GM18868 (cell line): Measurements from ENCODE around the gene ETFA.
A peak's percentile ranks its signal among the peaks of the same experiment; 100 is the strongest.

Source experiments
- ATAC-seq: cut with Tn5 transposase; IDR thresholded peaks from one replicate; pipeline ENCODE4 v1.9.1; 2021; ENCODE audit warnings: mild to moderate bottlenecking, moderate library complexity; ENCODE audit not compliant: unreplicated experiment

Gene ETFA

DNA sequence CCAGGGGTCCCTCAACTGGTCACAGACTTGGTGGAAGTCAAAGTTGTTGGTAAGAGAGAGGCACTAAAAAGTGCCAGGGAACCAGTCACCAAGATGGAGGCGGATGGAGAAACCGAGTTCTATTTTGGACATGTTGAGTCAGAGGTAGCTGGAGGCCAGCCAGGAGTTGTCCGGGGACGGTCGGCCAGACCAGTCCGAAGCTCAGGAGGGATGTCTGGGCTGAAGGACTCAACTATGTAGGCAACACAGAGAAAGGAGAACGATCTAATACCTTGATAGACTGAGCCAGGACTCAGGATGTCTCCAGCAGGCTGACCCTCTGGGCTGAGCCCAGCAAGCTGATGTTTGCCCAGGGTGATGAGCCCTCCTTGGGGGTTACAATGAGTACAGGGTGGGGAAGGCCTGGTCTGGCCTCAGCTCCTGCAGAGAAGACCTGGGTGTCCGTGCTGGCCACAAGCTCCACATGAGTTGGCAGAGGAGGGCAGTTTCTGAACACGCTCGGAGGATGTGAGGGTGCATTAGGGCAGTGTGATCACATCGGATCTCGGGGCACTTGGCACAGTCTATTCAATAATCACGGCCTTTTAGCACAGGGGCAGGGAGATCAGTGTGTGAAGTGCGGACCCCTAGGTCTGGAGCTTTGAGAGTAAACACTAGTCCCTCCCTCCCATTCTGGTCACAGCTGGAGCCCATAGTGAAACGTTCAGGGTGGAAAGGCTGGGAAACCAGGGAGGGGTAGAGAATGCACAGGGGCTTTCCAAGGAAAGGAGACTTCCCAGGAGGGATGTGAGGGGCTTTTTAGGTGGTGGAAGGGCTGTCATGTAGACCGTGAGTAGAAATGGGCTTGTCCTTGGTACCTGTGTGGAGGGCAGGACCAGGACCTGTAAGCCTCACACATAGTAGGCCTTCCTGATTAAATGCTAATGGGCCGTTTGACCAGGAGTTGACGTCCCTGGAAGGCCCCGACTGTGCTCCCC, 111.9 kb downstream of the ETFA start:
- no peak for ATAC-seq

DNA sequence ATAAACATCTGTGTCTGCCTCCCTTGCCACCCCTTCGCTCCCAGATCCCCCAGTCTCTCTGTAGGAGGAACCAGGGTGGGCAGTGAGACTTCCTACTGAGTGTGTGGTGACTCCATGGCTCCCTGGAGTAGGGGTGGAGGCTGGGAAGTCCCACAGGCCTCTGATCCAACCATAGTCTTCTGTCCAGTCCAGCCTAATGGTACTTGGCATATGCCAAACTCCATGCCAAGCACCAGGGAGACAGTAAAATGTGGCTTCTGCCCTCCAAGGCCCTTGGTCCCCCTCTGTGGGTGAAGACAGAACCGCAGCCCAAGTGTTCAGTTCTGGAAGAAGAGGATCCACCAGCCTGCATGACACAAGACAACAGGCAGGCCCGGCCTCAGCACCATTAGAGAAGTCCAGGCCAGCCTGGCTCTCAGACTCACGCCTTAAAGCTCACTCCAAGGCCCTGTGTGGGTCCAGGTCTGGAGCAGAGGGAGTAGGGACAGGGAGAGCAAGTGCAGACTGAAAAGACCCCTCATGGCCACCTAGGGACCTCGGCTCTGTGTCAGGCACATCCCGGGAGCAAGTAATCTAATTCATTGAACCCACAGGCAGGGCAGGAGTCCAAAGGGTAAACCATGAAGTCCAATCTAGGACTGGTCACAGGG, 112.7 kb downstream of the ETFA start:
- ATAC-seq: no peak

DNA sequence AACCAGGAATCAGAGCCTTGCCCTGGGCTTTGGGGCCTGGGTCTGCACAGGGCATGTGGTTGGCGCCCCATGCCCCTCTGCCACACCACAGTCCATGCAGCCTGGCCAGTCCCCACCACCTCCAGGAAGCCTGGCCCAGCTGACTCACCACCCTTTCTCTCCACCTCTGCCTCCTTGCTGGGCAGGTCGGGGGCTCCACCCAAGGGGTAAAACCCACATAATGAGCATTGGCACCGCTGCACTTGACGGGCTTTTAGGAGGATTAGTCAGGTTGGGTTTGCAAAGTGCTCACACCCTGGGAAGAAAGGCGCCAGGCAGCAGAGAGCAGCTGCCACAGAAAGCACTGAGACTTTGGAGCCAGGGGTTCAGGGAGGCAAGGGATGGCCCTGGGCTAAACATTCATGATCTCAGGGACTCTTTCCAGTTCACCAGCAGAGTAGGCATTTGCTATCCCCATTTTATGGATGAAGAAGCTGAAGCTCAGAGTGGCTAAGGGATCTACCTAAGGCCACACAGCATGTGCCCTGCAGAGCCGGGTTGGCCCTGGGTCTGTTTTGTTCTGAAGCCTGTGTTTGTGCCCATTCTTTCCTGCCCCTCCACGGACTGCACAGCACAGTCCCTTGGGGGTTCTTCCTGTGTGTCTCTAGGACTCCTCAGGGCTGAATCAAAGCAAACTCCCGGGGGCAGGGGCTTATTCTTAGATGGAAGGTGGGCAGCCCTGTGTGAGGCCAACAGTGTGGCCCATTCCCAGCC, 113.4 kb downstream of the ETFA start:
- no peak for ATAC-seq

DNA sequence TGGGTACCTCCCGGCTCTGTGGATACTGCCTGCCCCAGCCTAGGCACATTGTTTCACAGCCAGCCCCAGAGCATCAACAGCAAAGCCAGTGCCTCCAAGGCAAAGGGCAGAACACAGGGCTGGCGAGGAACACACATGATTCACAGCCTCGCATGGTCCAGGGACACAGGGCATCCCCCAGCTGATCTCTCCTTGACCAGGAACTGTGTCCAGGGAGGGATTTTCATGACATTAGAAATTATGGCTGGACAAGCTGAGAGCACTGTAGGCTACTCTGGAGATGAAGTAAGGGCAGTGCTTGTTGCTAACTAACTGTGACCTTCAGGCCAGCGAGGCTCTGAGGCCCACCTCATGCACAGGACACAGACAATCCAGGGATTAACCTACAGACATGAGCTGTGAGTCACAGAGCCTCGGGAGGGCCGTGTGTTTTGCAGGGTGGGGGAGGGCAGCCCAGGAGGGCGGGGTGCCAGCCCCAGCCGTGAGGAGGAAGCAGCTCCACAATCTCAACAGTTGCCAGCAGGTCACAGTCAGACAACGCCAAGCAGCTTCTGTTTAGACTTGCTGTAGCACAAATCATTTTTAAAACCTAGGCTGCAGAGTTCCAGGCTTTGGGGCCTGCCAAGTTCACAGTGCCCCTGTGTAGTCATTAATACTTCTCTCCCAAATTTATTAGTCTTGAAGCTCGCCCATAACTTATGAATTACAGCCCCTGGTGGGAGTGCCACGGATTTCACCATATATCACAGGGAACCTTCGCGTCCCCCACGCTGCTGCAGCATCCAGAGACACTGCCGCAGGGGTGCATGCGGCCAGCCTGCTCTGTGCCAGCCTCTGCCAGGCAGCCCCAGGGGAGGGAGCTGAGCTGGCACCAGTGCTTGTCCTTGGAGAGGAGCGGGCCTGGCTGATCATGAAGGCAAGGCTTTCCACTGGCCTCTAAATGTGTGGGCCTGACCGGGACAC, 114.7 kb downstream of the ETFA start:
- no peak for ATAC-seq

DNA sequence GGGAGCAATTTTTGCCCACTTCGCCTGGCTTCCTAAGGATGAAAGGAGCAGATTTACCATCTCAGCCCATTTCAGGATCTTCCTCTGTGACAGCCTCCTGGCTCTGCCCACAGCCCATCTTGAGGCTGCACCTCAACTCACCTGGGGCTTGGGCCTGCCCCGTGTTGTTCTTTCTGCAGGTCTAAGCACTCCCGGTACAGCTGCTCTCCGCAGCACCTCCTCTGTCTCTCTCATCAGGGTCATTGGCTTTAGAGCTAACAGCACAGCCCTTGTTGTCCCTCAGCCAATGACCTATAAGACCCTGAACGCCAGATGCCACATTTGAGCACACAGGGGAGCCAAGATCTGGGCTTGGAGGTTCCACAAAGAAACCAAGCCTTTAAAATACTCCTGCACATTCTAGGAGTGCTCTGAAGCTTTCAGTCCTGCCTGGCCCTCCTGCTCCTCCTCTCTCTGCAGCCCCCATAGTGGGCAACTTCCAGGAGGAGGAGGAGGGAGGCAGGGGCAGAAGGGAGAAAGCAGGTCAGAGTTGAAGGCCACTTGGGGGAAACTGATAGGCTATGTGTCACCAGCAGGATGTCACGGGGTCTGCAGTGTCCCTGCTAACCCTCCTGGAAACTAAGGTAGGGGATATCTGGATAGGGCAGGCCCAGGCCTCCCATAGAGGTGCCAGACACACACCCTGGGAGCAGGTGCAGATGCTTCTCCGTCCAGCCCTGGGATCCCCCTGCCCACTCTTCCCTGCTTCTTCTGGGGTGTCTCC, 115.6 kb downstream of the ETFA start:
- ATAC-seq: no peak

DNA sequence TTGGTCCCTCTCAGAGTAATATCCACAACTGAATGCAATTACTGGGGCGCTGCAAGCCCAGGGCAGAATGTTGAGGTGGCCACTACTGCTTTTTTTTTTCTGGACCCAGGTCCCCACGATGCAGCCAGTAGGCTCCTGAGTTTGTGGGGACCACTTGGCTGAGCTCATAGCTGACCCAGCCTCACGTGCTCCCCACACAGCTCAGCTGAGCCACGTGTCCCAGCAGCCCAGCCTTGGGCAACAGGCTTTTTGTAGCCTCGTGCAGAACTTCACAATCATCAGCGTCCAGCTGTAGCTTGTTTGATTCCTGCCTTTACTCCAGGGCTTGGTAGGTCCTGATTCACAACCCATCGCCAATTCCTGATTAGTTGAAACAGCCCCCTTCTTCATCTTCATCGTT, 117.3 kb downstream of the ETFA start:
- no peak for ATAC-seq

DNA sequence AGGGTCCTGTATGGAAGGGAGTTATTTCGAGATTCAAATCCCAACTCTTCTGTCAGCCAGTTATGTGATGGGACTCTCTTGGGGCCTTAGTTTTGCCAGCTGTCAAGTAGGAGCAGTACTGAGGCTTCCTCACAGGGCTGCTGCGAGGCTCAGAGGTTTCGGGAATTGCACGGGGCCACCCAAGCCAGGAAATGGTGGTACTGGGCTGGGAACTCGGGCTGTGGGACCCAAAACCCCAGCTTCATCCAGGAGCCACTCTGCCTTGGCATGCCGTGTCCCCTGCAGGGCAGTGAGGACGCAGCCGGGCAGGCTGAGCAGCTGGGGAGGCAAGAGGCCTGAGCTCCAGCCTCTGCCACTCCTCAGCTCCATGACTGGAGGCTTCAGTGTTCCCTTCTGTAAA, 118.6 kb downstream of the ETFA start:
- no peak for ATAC-seq

DNA sequence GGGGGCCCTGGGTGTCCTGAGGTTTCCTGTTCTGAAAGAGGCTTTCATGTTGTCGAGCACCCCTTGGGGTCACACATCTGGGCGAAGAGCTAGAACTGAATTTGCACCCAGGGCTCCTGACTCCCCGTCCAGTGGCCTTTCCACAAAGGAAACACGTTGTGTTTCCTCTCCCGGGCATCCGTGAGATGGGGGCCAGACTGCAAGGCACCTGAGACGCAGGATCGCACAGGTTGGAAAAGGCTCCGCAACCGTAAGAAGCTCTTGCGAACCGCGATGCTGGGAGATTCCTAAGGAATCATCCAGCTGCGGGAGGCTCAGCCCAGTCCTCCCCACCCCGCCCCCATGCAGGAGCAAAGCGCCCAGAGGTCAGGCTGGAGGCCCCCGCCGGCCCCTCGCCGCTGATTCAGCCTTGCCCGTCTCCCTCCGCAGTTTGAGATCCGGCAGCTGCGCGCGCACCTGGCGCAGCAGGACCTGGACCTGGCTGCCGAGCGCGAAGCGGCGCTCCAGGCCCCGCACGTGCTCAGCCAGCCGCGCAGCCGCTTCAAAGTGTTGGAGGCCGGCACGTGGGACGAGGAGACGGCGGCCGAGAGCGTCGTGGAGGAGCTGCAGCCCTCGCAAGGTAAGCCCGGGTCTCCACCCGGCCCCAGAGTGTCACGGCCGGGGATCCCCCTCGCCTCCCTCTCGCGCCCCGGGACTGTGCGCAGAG, 119.6 kb downstream of the ETFA start:
- no peak for ATAC-seq

DNA sequence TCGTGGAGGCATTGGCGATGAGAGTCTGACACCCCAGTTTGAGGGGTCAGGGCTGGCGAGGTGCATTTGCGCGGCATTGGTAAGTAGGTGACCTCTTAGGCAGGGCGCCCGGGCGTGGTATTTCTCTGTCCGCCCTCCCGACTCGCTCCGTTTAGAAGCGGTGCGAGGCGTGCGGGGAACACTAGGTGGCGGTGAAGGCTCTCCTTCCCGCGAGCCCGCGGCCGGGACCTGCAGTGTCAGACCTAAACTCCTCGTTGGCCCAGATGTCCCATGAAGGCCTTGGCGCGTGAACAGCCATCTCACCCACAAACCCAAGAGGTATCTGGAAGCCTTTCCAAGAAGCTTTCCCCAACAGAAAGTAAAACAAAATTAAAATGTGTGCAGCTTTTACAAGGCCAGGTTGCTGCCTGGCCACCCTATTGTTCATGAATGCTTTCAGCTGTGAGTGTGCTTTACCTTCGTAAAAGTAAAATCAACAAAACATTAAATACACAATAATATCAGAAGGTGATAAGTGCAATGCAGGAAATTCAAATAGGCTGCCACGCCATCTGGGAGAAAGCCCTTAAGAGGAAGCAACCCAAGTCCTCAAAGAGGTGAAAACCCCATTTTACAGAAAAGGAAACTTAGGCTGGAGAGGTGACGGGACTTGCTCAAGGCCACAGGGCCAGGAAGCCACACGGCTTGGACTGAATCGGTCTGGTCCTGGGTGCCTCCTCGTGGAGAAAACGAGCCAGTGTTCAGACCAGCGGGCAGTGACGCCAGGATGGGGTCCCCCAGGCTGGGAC, 120.3 kb downstream of the ETFA start:
- ATAC-seq: peak; percentile 82

DNA sequence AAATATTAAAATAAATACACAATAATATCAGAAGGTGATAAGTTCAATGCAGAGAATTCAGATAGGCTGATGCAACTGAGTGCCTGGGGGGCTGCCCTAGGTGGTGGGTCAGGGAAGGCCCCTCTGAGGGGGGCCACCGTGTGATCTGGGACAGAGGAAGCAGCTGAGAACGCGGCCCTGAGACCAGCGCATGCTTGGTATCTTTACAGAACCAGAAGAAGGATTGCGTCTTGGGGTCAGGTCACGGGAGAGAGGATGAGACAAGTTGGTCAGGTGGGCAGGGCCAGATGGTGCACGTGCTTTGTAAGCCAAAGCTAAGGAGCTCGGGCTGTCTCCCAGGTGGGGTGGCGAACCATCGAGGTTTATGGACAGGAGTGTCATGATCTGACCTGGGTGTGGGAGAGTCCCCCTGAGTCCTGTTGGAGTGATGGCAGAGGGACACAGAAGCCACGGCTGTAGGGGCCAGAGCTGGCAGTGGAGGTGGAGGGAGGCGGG, 121.2 kb downstream of the ETFA start:
- ATAC-seq: no peak

DNA sequence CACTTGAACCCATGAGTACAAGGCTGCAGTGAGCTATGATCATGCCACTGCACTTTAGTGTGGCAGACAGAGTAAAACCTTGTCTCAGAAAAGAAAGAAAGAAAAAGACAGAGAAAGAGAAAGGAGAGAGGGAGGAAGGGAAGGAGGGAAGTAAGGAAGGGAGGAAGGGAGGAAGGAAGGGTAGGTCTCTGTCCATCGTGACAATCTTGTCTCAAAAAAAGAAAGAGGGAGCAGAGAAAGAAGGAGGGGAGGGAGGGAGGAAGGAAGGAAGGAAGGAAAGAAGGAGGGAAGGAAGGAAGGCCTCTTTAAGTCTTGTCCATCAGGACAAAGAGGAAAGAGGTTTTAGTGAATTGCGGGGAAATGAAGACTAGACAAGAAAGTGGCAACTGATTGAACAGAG, 122.2 kb downstream of the ETFA start:
- no peak for ATAC-seq

DNA sequence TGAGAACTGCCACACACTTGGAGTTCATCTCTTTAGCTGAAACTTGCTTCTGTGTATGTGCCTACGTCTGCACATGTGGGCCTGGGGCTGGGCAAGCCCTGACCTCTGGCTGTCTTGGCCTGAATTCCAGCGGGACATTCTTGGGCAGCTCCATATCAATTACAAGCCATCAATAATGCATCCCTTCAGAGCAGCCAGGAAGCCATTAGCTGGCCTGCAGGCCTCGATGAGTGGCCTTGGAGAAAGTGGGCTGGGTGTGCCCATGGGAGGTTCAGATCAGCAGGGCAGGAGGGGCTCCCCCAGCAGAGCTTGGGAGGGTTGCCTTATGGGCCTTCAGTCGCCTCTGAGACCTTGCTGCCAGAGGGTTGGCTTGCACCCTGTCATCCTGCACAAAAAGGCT, 124.1 kb downstream of the ETFA start:
- no peak for ATAC-seq

DNA sequence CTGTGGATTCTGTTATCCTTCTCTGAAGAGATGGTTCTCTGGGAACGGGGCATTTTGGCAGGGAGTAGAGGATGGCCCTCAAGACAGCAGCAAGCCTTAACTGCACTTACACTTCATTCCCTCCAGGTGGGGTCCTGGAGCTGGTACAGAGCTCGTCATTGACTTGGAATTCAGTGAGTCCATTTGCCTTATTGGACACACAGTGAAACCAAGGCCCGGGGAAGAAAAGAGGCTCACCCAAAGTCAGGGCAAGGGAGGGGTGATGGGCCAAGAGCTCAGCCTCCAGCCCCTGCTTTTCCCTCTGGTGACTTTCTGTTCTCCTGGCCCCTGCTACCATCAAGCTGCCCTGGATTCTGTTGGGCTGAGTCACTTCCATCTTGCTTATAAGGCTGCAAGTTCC, 125.6 kb downstream of the ETFA start:
- ATAC-seq: no peak

DNA sequence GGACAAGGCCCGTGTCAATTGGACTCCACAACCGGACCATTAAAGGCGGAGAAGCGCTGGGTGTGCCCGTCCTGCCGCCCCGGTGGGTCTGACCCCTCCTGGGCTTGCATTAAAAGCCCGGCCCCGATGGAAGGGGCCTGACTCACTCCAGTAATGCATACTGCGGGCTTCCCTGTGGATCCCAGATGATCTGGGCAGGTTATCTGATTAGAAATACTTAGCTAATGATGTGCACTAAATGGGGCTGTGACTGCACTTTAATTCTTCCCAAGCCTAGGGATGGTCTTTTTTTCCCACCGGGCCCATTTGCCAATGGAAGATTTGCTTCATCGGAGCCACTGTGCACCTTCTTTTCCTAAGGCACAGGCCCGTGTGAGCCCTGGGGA, 126.6 kb downstream of the ETFA start:
- no peak for ATAC-seq

DNA sequence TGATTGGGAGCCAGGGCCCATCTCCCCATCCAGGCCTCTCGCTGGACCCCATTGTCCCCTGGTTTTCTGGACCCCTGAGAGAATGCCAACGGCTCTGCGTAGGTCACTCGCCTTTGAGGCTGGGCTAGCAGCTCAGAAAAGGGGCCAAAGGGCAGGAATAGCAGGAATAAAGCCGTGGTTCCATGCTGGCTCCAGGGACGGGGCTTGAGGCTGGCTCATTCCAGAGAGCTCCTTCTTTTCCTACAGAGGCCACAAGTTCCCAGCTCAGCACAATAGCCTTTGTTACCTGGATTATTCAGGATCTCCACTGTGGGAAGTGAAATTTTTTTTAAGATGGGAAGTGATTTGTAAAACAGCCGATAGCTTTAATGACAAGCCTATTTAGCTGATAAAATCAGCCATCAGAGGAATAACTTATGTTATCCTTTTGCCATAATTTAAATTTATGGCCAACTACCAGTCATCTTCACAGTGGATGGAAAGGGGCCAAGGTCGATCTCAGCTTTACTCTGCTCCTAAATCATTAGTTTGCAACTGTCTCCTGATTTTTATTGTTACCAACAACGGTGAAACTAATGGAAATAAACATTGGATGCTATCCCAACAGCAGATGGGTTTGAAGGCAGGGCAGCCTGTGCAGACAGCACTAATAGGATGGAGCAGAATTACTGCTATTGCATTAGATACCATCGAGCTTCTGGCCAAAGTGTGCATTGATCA, 127.2 kb downstream of the ETFA start:
- no peak for ATAC-seq

DNA sequence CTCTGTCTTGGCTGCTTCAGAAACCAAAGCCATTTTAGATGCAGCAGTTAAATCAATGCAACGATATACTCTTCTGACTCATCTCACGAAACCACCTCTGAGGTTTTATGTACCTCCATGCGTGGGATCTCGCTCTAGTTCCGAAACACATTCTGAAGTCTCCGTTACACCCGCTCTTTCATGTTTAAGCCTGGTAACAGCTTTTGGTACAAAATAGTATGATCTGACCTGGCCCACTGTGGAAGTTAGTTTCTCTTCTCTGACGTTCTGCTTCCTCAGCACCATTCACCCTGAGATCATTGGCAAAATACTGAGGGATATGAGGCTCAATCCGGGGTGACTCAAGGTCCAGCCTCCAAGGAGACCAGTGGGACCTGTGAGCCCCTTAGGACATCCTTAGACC, 129.6 kb downstream of the ETFA start:
- ATAC-seq: peak; percentile 46

DNA sequence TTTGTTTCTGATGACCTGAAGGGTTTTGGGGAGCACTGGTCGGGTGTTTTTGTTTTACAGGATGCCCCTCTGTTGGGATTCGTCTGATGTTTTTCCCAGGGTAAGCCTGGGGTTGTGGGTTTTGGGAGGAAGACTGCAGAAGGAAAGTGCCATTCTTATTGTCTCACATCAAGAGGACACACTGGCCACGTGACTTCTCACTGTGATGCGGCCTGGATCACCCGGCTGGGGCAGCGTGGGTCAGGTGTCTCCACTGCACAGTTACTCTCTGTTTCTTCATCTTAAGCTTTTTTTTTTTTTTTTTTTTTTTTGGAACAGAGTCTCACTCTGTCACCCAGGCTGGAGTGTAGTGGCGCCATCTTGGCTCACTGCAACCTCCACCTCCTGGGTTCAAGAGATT, 130.9 kb downstream of the ETFA start:
- ATAC-seq: no peak

DNA sequence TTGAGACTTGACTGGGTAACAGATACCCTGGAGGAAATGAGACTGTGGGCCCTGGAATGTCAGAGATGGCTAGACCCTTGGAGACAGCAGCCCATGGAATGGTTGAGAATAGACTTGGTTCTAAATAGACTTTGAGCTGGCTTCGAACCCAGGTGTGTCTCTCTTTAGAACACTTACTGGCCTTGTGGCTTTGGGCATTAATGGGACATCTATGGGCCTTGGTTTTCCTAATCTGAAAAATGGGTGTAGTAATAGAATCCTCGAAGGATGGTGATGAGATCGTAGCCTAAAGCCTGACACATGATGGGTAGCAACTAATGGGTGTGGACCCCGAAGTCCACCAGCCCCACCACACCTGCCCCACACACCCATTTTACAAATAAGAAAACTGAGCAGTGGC, 132.2 kb downstream of the ETFA start:
- no peak for ATAC-seq
